Measurements from ENCODE around the gene SLC38A10.

GRCh38 chr17:81210868-81211267, 84.2 kb downstream of the SLC38A10 start:
- TF ChIP-seq EZH2phosphoT487 (IDR thresholded peaks at IDR 0.05; ENCODE audit: insufficient read depth, low read depth): no peak
- TF ChIP-seq EZH2 (IDR thresholded peaks at IDR 0.05; ENCODE audit: insufficient read depth, poor library complexity, severe bottlenecking): no peak
